Ishikawa (cell line): Measurements from ENCODE around the gene GGT6.

ENCODE experiments used
- CEBPB ChIP-seq: IDR thresholded peaks from 2 replicates; pipeline ENCODE4 v1.6.1; 2012
- CREB1 ChIP-seq: IDR thresholded peaks from 2 replicates; pipeline ENCODE4 v1.6.1; 2012; ENCODE audit warnings: low read depth
- EGR1 ChIP-seq: IDR thresholded peaks from 2 replicates; pipeline ENCODE4 v1.6.1; 2012
- EP300 ChIP-seq: IDR thresholded peaks from 2 replicates; pipeline ENCODE4 v1.6.1; 2012; ENCODE audit warnings: borderline replicate concordance
- FOXM1 ChIP-seq: IDR thresholded peaks from 2 replicates; pipeline ENCODE4 v1.6.1; 2012; ENCODE audit warnings: low read depth, borderline replicate concordance
- NFIC ChIP-seq: IDR thresholded peaks from 2 replicates; pipeline ENCODE4 v1.6.1; 2012
- RAD21 ChIP-seq: IDR thresholded peaks from 2 replicates; pipeline ENCODE4 v1.6.1; 2012; ENCODE audit warnings: low read depth
- TAF1 ChIP-seq: IDR thresholded peaks from 2 replicates; pipeline ENCODE4 v1.6.1; 2012; ENCODE audit warnings: low read depth, mild to moderate bottlenecking
- TCF12 ChIP-seq: IDR thresholded peaks from 2 replicates; pipeline ENCODE4 v1.6.1; 2012; ENCODE audit warnings: low read depth
- TEAD4 ChIP-seq: IDR thresholded peaks from 2 replicates; pipeline ENCODE4 v1.6.1; 2012
- YY1 ChIP-seq: IDR thresholded peaks from 2 replicates; pipeline ENCODE4 v1.6.1; 2012; ENCODE audit warnings: low read depth
- ZBTB7A ChIP-seq: IDR thresholded peaks from 2 replicates; pipeline ENCODE4 v1.6.1; 2012; ENCODE audit warnings: low read depth
- TF ChIP-seq, protein P1 (sequence below): IDR thresholded peaks from 2 replicates; pipeline ENCODE4 v1.6.1; 2012
- TF ChIP-seq, protein P2 (sequence below): IDR thresholded peaks from 2 replicates; pipeline ENCODE4 v1.6.1; 2012
- TF ChIP-seq, protein P3 (sequence below): IDR thresholded peaks from 2 replicates; pipeline ENCODE4 v1.6.1; 2012; ENCODE audit warnings: low read depth, mild to moderate bottlenecking

Gene GGT6

DNA sequence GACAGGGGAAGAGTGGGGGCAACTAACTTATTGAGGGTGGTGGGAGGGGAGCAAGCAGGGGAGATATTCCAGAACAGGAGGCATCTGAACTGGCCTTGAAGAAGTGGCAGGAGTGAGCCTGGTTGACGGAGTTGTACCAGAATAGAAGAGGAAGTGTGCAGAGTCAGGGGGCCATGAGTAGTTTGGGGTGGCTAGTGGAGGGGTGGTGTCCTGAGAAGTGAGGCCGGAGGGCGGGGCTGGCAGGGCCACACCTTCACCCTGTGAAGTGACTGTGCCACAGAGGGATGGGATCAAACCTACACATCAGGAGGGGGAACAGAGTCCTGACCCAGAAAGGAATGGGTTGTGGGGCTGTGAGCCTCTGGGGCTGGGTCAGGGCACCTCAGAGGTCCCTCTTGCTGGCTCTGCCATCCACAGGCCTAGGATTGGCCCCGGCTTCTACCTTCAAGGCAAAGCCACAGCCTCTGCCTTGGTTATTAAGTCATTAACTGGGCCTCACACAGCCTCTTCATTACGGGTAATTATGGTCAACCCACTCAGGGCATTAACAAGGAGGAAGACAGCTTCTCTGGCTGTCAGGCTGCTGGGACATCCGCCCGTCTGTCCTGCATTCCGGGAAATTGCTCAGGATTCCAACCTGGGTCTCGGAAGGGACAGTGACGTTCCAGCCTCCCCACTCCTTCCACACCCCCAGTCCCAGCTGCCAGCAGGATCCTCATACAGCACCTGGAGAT is 49.0 kb downstream of the GGT6 start:
- no peak for TF ChIP-seq CREB1
- TF ChIP-seq TAF1 = no peak
- TF ChIP-seq FOXM1 = no peak
- TF ChIP-seq EP300 = no peak
- TF ChIP-seq, protein P1, sequence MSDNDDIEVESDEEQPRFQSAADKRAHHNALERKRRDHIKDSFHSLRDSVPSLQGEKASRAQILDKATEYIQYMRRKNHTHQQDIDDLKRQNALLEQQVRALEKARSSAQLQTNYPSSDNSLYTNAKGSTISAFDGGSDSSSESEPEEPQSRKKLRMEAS = no peak
- TF ChIP-seq TEAD4 = no peak
- TF ChIP-seq NFIC = no peak
- TF ChIP-seq, protein P2, sequence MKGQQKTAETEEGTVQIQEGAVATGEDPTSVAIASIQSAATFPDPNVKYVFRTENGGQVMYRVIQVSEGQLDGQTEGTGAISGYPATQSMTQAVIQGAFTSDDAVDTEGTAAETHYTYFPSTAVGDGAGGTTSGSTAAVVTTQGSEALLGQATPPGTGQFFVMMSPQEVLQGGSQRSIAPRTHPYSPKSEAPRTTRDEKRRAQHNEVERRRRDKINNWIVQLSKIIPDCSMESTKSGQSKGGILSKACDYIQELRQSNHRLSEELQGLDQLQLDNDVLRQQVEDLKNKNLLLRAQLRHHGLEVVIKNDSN = no peak
- no peak for TF ChIP-seq RAD21
- TF ChIP-seq, protein P3, sequence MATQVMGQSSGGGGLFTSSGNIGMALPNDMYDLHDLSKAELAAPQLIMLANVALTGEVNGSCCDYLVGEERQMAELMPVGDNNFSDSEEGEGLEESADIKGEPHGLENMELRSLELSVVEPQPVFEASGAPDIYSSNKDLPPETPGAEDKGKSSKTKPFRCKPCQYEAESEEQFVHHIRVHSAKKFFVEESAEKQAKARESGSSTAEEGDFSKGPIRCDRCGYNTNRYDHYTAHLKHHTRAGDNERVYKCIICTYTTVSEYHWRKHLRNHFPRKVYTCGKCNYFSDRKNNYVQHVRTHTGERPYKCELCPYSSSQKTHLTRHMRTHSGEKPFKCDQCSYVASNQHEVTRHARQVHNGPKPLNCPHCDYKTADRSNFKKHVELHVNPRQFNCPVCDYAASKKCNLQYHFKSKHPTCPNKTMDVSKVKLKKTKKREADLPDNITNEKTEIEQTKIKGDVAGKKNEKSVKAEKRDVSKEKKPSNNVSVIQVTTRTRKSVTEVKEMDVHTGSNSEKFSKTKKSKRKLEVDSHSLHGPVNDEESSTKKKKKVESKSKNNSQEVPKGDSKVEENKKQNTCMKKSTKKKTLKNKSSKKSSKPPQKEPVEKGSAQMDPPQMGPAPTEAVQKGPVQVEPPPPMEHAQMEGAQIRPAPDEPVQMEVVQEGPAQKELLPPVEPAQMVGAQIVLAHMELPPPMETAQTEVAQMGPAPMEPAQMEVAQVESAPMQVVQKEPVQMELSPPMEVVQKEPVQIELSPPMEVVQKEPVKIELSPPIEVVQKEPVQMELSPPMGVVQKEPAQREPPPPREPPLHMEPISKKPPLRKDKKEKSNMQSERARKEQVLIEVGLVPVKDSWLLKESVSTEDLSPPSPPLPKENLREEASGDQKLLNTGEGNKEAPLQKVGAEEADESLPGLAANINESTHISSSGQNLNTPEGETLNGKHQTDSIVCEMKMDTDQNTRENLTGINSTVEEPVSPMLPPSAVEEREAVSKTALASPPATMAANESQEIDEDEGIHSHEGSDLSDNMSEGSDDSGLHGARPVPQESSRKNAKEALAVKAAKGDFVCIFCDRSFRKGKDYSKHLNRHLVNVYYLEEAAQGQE = no peak
- no peak for TF ChIP-seq EGR1
- TF ChIP-seq CEBPB = no peak
- TF ChIP-seq ZBTB7A = no peak

DNA sequence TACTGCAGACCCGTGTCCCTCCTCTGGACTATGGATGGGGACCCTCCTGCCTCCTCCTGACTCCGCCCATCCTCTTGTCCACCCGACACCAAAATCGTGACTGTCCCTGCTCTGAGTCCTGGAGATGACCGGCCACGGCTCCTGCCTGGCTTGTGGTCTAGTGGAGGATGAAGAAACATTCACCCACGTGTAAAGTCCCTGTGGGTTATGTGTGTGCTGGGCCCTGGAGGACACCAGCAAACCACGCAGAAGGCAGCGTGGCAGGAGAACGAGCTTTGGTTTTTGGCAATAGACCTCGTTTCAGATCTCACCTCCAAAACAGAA is 49.8 kb downstream of the GGT6 start:
- TF ChIP-seq CEBPB (no peak), TCF12 (no peak), ZBTB7A (no peak), CREB1 (no peak), YY1 (no peak), TAF1 (no peak), RAD21 (no peak), NFIC (no peak), FOXM1 (no peak), EGR1 (no peak), TEAD4 (no peak), EP300 (no peak)
- TF ChIP-seq, protein P3 = no peak
- TF ChIP-seq, protein P2 = no peak
- TF ChIP-seq, protein P1 = no peak

DNA sequence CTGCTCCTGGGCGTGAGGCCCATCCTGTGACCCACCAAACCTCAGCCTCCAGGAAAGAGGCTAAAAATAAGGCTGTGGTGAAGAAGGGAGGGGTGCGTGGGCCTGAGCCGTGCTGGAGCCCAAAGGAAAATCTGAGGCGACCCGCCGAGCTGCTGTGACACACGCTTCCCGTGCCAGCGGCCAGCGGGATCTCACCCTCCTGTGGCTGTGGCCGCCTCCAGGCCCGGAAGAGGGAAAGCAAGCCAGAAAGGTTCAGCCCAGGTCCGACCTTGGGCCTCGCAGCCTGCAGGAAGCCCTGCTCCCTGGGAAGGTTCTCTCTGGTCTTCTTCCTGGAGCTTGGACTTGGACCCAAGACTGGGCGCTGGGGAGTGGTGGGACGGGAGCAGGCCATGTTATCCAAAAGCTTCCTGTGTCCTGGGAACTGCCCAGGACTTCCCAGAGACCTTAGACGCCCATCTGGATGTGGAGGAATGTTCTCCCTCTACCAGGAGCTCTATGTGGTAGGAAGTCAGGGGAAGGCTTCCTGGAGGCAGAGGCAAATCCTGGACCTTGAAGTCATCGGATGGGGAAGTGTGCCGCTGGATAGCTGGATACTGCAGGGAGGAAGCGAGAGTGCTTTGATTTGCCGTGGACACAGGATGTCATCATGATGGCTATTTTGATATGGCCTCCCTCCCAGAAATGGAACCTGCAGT is 50.3 kb downstream of the GGT6 start:
- no peak for TF ChIP-seq YY1
- TF ChIP-seq ZBTB7A = no peak
- TF ChIP-seq FOXM1 = no peak
- no peak for TF ChIP-seq RAD21
- TF ChIP-seq CEBPB = no peak
- no peak for TF ChIP-seq EGR1
- TF ChIP-seq, protein P2 = no peak
- TF ChIP-seq TEAD4 = no peak

DNA sequence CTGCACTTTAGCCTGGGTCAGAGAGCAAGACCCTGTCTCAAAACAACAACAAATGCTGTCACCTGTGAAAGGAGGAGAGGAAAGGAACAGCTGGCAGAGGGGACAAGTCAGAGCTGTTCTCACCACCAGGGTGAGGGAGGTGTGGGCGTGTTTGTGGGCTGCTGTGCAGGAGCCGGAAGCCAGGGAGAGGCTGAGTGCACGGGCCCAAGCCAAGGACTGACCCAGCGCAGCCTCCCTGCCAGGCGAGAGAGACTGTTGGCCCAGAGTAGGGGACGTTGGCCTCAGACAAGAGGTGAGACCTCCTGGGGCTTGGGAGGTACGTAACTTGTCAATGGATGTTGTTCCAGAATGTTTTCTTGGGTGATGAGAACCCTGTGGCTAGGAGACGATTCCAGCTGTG is 51.0 kb downstream of the GGT6 start:
- TF ChIP-seq NFIC (no peak), EGR1 (0 out of 2 replicates have a peak, but pooled peaks have one; percentile 21)

DNA sequence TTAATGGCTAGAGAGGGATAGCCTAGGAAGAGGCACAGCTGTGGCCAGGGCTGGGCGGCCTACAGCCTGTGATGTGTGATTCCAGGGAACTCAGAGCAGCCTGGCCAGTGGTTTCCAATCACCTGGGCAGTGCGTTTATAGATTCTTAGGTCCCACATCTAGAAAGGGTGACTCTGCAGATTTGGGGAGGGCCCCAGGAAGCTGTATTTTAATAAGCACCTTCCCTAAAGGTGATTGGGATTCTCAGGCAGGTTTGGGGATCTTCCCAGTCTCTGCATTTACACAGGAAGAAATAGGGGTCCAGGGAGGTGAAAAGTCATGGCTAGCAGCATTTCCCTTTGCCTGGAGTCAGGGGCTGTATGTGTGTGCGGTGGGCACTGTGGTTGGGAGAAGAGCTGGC is 52.2 kb downstream of the GGT6 start:
- TF ChIP-seq TCF12 = no peak
- TF ChIP-seq NFIC = no peak
- TF ChIP-seq, protein P3 = no peak
- TF ChIP-seq TAF1 = no peak
- no peak for TF ChIP-seq TEAD4
- TF ChIP-seq, protein P2 = no peak
- no peak for TF ChIP-seq EGR1
- TF ChIP-seq, protein P1 = no peak
- no peak for TF ChIP-seq YY1
- no peak for TF ChIP-seq RAD21
- TF ChIP-seq EP300 = no peak
- no peak for TF ChIP-seq FOXM1
- no peak for TF ChIP-seq CEBPB
- no peak for TF ChIP-seq CREB1
- TF ChIP-seq ZBTB7A = no peak
